ENCODE measurements around the gene SMIM41.

GRCh38 chr12:52054833-52055730 is 24.4 kb upstream of the SMIM41 start:
- no peak for TF ChIP-seq EZH2 (IDR thresholded peaks at IDR 0.05; ENCODE audit: low read depth)
- TF ChIP-seq CTCF (conservative IDR thresholded peaks at IDR 0.05), result no peak
